K562 (cell line): Measurements from ENCODE around the gene IQCN. TPM values are rescaled to one million over a fixed set of nuclear protein-coding genes. Genes with fewer than 3 reads are reported as not detected.

Experiments
- ATF6 ChIP-seq: sonication (generic); formaldehyde crosslinking; IDR thresholded peaks from 2 replicates; pipeline ENCODE4 v1.4.0; 2020; ENCODE audit warnings: mild to moderate bottlenecking, missing genetic modification reagents
- CBFA2T2 ChIP-seq: fragments of 450-650 bp; conservative IDR thresholded peaks from 2 replicates; pipeline ENCODE4 v1.6.1; 2017; ENCODE audit warnings: mild to moderate bottlenecking
- EWSR1 ChIP-seq: fragments of 450-650 bp; IDR thresholded peaks from 2 replicates; pipeline ENCODE4 v1.6.1; 2018; ENCODE audit warnings: borderline replicate concordance, mild to moderate bottlenecking, low read depth, moderate library complexity; ENCODE audit not compliant: partially characterized antibody
- HNRNPK ChIP-seq: fragments of 200-400 bp; formaldehyde crosslinking; IDR thresholded peaks from one replicate; pipeline ENCODE4 v1.6.1; 2018; ENCODE audit warnings: mild to moderate bottlenecking, low read depth, low read length; ENCODE audit not compliant: poor library complexity, severe bottlenecking
- HNRNPL ChIP-seq: fragments of 200-400 bp; formaldehyde crosslinking; IDR thresholded peaks from 2 replicates; pipeline ENCODE4 v1.6.1; 2017; ENCODE audit warnings: low read depth, mild to moderate bottlenecking, low read length
- KDM5B ChIP-seq: fragments of 200-600 bp; sonication (generic); IDR thresholded peaks from 2 replicates; pipeline ENCODE4 v1.6.1; 2012; ENCODE audit warnings: low read depth, mild to moderate bottlenecking, moderate library complexity, low read length, control low read depth, inconsistent platforms; ENCODE audit not compliant: insufficient replicate concordance
- NELFE ChIP-seq: IDR thresholded peaks from 2 replicates; pipeline ENCODE4 v1.6.1; 2011; ENCODE audit warnings: mild to moderate bottlenecking; ENCODE audit not compliant: insufficient read depth, insufficient read length
- PHF21A ChIP-seq: fragments of 450-650 bp; IDR thresholded peaks from 2 replicates; pipeline ENCODE4 v1.6.1; 2017; ENCODE audit warnings: low read depth, borderline replicate concordance
- TEAD4 ChIP-seq, 2 experiments: sonication (generic) in 1 of 2; formaldehyde crosslinking in 1 of 2; IDR thresholded peaks; 2 replicates each; pipeline versions ENCODE4 v1.6.1 to v1.8.0; 2012 to 2022; ENCODE audit warnings: borderline replicate concordance in 1 of 2, inconsistent platforms in 1 of 2, low read length in 1 of 2, mild to moderate bottlenecking in 1 of 2, missing genetic modification reagents in 1 of 2
- YBX1 ChIP-seq: fragments of 450-650 bp; IDR thresholded peaks from 2 replicates; pipeline ENCODE4 v1.7.1; 2016; ENCODE audit warnings: mild to moderate bottlenecking
- ZBED1 ChIP-seq: IDR thresholded peaks from 2 replicates; pipeline ENCODE4 v1.6.1; 2014
- ZNF3 ChIP-seq: fragments of 250-450 bp; sonication (Bioruptor Pico); IDR thresholded peaks from 2 replicates; pipeline ENCODE4 v1.5.0; 2021; ENCODE audit warnings: mild to moderate bottlenecking, moderate library complexity
- ZNF785 ChIP-seq: fragments of 250-450 bp; sonication (Bioruptor Pico); IDR thresholded peaks from 2 replicates; pipeline ENCODE4 v1.4.0; 2020; ENCODE audit warnings: mild to moderate bottlenecking
- polyA plus RNA-seq, 8 experiments: library from polyadenylated mRNA; depleted of rRNA in 4 of 8; stranded (reverse) in 5 of 8; unstranded in 3 of 8; fragments of >200 nt; fragmentation: Nextera tagmentation in 2 of 8; fragmentation: Illumina TruSeq in 1 of 8; extraction: Ambion mirVana in 2 of 8; extraction: Trizol in 1 of 8; gene quantifications; 2 replicates each; pipeline versions ENCODE4 v1.2.1 to v1.2.3, GENCODE V29; 2011 to 2014; ENCODE audit warnings: inconsistent platforms in 1 of 8, missing spikeins in 1 of 8
- total RNA-seq, 7 experiments: library from RNA; depleted of rRNA in 6 of 7; stranded (reverse); fragments of >200 nt in 6 of 7; fragmentation: Illumina TruSeq in 2 of 7; extraction: Trizol in 2 of 7; gene quantifications; 2 replicates each; pipeline versions ENCODE4 v1.2.1 to v1.2.3, GENCODE V29; 2011 to 2021; ENCODE audit warnings: low replicate concordance in 1 of 7
- TF ChIP-seq, protein P1 (sequence below): IDR thresholded peaks from 2 replicates; pipeline ENCODE4 v1.6.1; 2012; ENCODE audit warnings: low read depth, low read length, improper control_type of control experiment, borderline replicate concordance
- TF ChIP-seq, protein P2 (sequence below): sonication (generic); formaldehyde crosslinking; IDR thresholded peaks from 2 replicates; pipeline ENCODE4 v1.8.1; 2022; ENCODE audit warnings: missing genetic modification reagents

Gene IQCN
- total and polyA plus RNA-seq, 9 of the 15 experiments (the other 6 are each of a cell fraction or from before 2014, with no cell fraction given) = 0.01 to 0.07 (median 0.04) TPM; not detected in 3

GRCh38 chr19:18292810-18293641 is 18.8 kb upstream of the IQCN start (continued):
- TF ChIP-seq CBFA2T2 (0 out of 2 replicates have a peak, but pooled peaks have one; percentile 7), HNRNPL (no peak), EWSR1 (no peak), ZNF785 (no peak), ZNF3 (CRISPR knock-in tag) (no peak), ATF6 (CRISPR knock-in tag) (no peak), TEAD4 (IDR thresholded peaks at IDR 0.05; ENCODE audit: low read length) (no peak; the same call in 1 of the 2 replicates), TEAD4 (CRISPR knock-in tag; IDR thresholded peaks at IDR 0.05; ENCODE audit: borderline replicate concordance) (no peak), ZBED1 (no peak), YBX1 (no peak), HNRNPK (no peak), PHF21A (peak; percentile 90; the same call in 1 of the 2 replicates), KDM5B (peak; percentile 68), NELFE (no peak)
- TF ChIP-seq, protein P1, sequence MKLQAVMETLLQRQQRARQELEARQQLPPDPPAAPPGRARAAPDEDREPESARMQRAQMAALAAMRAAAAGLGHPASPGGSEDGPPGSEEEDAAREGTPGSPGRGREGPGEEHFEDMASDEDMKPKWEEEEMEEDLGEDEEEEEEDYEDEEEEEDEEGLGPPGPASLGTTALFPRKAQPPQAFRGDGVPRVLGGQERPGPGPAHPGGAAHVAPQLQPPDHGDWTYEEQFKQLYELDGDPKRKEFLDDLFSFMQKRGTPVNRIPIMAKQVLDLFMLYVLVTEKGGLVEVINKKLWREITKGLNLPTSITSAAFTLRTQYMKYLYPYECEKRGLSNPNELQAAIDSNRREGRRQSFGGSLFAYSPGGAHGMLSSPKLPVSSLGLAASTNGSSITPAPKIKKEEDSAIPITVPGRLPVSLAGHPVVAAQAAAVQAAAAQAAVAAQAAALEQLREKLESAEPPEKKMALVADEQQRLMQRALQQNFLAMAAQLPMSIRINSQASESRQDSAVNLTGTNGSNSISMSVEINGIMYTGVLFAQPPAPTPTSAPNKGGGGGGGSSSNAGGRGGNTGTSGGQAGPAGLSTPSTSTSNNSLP = no peak
- TF ChIP-seq, protein P2, sequence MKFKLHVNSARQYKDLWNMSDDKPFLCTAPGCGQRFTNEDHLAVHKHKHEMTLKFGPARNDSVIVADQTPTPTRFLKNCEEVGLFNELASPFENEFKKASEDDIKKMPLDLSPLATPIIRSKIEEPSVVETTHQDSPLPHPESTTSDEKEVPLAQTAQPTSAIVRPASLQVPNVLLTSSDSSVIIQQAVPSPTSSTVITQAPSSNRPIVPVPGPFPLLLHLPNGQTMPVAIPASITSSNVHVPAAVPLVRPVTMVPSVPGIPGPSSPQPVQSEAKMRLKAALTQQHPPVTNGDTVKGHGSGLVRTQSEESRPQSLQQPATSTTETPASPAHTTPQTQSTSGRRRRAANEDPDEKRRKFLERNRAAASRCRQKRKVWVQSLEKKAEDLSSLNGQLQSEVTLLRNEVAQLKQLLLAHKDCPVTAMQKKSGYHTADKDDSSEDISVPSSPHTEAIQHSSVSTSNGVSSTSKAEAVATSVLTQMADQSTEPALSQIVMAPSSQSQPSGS (CRISPR knock-in tag) = no peak
